Upper lobe of right lung (tissue), 1 donor: ENCODE data around the gene BABAM2. TPM values are rescaled to one million over a fixed set of nuclear protein-coding genes. Genes with fewer than 3 reads are reported as not detected.

ENCODE experiments used
- ATAC-seq: fragments of 200-7000 bp; cut with Tn5 transposase; one replicate; pipeline ENCODE4 v1.9.1; 2020; ENCODE audit warnings: mild to moderate bottlenecking, moderate library complexity
- DNase-seq: peaks from one replicate; pipeline ENCODE4 v3.0.0-alpha.2; 2020
- H3K27ac ChIP-seq: fragments of 200-600 bp; one replicate; pipeline ENCODE4 v1.8.0; 2022
- H3K27me3 ChIP-seq: fragments of 200-600 bp; one replicate; pipeline ENCODE4 v1.8.0; 2022; ENCODE audit warnings: mild to moderate bottlenecking
- H3K36me3 ChIP-seq: fragments of 200-600 bp; one replicate; pipeline ENCODE4 v1.8.0; 2022
- H3K4me1 ChIP-seq: fragments of 200-600 bp; one replicate; pipeline ENCODE4 v1.8.0; 2022
- H3K4me3 ChIP-seq: fragments of 200-600 bp; one replicate; pipeline ENCODE4 v1.8.0; 2022; ENCODE audit warnings: mild to moderate bottlenecking
- H3K9me3 ChIP-seq: fragments of 200-600 bp; one replicate; pipeline ENCODE4 v1.8.0; 2022
- intact Hi-C: fragments of 100-400 bp; cut with DNase I; formaldehyde crosslinking; loops from one replicate; pipeline ENCODE4 v1.11.0; 2022
- total RNA-seq: library from RNA; stranded (reverse); fragmentation: NEBNext Ultra II Directional; extraction: Animal tissue kit (Norgen Biotek cat#: 25700); gene quantifications from one replicate; pipeline ENCODE4 v1.2.1, GENCODE V29; 2021
- TF ChIP-seq, protein P1 (sequence below): fragments of 200-600 bp; IDR thresholded peaks from one replicate; pipeline ENCODE4 v1.8.0; 2022; ENCODE audit warnings: antibody characterized with exemption
- donor health status: DM: no; HTN: yes; CAD: no; lungs with severe emphysema.

BABAM2 gene
- total RNA-seq, 1 donor from 2014 or later, result 36.2 TPM

- Histone ChIP-seq H3K27me3 (no peaks in the 10 kb centered on the region), H3K36me3 (no peaks in the 10 kb centered on the region), H3K9me3 (no peaks in the 10 kb centered on the region), H3K4me1 (peaks cover 65% of the 10 kb centered on the region), H3K4me3 (no peak overlapping the region), H3K27ac (no peak overlapping the region)
- TF ChIP-seq, protein P1, sequence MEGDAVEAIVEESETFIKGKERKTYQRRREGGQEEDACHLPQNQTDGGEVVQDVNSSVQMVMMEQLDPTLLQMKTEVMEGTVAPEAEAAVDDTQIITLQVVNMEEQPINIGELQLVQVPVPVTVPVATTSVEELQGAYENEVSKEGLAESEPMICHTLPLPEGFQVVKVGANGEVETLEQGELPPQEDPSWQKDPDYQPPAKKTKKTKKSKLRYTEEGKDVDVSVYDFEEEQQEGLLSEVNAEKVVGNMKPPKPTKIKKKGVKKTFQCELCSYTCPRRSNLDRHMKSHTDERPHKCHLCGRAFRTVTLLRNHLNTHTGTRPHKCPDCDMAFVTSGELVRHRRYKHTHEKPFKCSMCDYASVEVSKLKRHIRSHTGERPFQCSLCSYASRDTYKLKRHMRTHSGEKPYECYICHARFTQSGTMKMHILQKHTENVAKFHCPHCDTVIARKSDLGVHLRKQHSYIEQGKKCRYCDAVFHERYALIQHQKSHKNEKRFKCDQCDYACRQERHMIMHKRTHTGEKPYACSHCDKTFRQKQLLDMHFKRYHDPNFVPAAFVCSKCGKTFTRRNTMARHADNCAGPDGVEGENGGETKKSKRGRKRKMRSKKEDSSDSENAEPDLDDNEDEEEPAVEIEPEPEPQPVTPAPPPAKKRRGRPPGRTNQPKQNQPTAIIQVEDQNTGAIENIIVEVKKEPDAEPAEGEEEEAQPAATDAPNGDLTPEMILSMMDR, result no peak
- DNase-seq, result no peak
- intact Hi-C loops, result no loop called here
- no peak for ATAC-seq
These were observed 66.4 kb downstream of the BABAM2 start for GRCh38 chr2:27956888-27957287.

- ATAC-seq, result peak; percentile 61
- TF ChIP-seq, protein P1, result no peak
- H3K27ac ChIP-seq, result no peak overlapping the region
- H3K4me3 ChIP-seq, result no peak overlapping the region
- no peaks in the 10 kb centered on the region for H3K27me3 ChIP-seq
- intact Hi-C loops, result no loop called here
- peaks cover 64% of the 10 kb centered on the region for H3K4me1 ChIP-seq
- no peak for DNase-seq
- H3K9me3 ChIP-seq, result no peaks in the 10 kb centered on the region
- no peaks in the 10 kb centered on the region for H3K36me3 ChIP-seq
These were observed 68.3 kb downstream of the BABAM2 start for GRCh38 chr2:27958711-27959378.

DNA sequence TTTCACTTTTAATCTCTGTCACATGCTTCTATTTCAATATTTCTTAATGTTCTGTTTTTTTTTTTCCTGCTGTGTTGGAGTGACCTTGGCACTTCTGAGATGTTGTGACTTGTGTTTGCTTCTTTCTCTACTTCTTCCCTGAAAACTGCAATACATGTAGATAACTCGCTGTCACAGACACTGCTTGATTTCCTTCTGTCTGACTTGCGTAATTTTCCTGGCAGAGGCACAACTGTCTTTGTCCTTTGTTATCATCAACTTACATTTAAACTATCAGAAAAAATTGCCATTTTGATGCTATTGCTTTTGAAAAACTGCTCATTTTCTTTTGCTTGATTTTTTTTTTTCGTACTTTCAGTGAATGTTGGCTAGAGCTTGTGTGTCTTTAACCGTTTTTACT is 69.0 kb downstream of the BABAM2 start:
- DNase-seq (no peak), ATAC-seq (peak; percentile 63)
- Histone ChIP-seq H3K36me3 (no peaks in the 10 kb centered on the region), H3K9me3 (no peaks in the 10 kb centered on the region), H3K27me3 (no peaks in the 10 kb centered on the region), H3K27ac (peak overlapping the region; percentile 38), H3K4me3 (no peak overlapping the region), H3K4me1 (peaks cover 57% of the 10 kb centered on the region)
- intact Hi-C loops, result no loop called here
- TF ChIP-seq, protein P1, result no peak

- Histone ChIP-seq H3K27me3 (no peaks in the 10 kb centered on the region), H3K9me3 (no peaks in the 10 kb centered on the region), H3K4me1 (peaks cover 48% of the 10 kb centered on the region), H3K36me3 (no peaks in the 10 kb centered on the region), H3K27ac (peak overlapping the region; percentile 38), H3K4me3 (no peak overlapping the region)
- TF ChIP-seq, protein P1, result no peak
- intact Hi-C loops, result no loop called here
- ATAC-seq (no peak), DNase-seq (no peak)
These were observed 69.8 kb downstream of the BABAM2 start for GRCh38 chr2:27960237-27960912.

DNA sequence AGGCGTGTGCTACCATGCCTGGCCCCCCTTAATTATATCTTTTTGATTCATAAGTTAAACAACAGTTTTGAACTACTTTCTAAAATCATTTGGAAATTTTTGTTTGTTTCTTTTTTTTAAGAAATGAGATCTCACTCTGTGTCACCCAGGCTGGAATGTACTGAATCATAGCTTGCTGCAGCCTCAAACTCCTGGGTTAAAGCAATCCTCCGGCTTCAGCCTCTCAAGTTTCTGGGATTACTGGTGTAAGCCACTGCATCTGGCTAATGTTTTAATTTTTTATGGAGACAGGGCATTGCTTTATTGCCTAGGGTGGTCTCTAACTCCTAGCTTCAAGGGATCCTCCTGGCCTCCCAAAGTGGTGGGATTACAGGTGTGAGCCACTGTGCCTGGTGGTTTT is 71.5 kb downstream of the BABAM2 start:
- DNase-seq, result no peak
- Histone ChIP-seq H3K4me3 (no peak overlapping the region), H3K36me3 (no peaks in the 10 kb centered on the region), H3K27ac (no peak overlapping the region), H3K27me3 (no peaks in the 10 kb centered on the region), H3K4me1 (peaks cover 41% of the 10 kb centered on the region), H3K9me3 (no peaks in the 10 kb centered on the region)
- intact Hi-C loops, result no loop called here
- no peak for ATAC-seq
- TF ChIP-seq, protein P1, result no peak
